Muscle of arm (tissue), 14 donors: ENCODE measurements around the gene REEP3. TPM values are rescaled to one million over a fixed set of nuclear protein-coding genes. Genes with fewer than 3 reads are reported as not detected.
"Not testable (repeated sequence)": the region's sequence is repeated elsewhere in the genome, so short reads cannot be mapped to it uniquely, and the experiment has no call there.

Experiments
- DNase-seq: peaks from one replicate; pipeline ENCODE4 v3.0.0-alpha.2; 2013
- long read RNA-seq, 11 donors: transcript quantifications; one replicate each; lab custom pipeline, GENCODE V29; 2026
- polyA plus RNA-seq, 12 donors: library from polyadenylated mRNA; unstranded; fragments of 120-200 nt; gene quantifications; one replicate each; pipeline ENCODE4 v1.2.1, GENCODE V29; 2013; ENCODE audit not compliant: insufficient read length in 12 of 12

The REEP3 gene
- polyA plus RNA-seq = 10 to 100 TPM in 11 of 12 donors, not detected in 1; 14.3 to 36.2 (median 19.4) TPM
- long read RNA-seq, donor 1, full-length matches to known transcripts = 16 of 29 reads
- long read RNA-seq, donor 1, partial matches to known transcripts = 13 of 29 reads
- long read RNA-seq, donor 1, other reads (novel, unspliced or antisense) = 0 of 29 reads
- long read RNA-seq, donor 2, full-length matches to known transcripts = 3 of 31 reads
- long read RNA-seq, donor 2, partial matches to known transcripts = 28 of 31 reads
- long read RNA-seq, donor 2, other reads (novel, unspliced or antisense) = 0 of 31 reads
- long read RNA-seq, donor 3 = 0 reads
- long read RNA-seq, donor 4, full-length matches to known transcripts = 1 of 1 reads
- long read RNA-seq, donor 4, partial matches to known transcripts = 0 of 1 reads
- long read RNA-seq, donor 4, other reads (novel, unspliced or antisense) = 0 of 1 reads
- long read RNA-seq, donor 5 = 0 reads
- long read RNA-seq, donor 6, full-length matches to known transcripts = 1 of 1 reads
- long read RNA-seq, donor 6, partial matches to known transcripts = 0 of 1 reads
- long read RNA-seq, donor 6, other reads (novel, unspliced or antisense) = 0 of 1 reads
- long read RNA-seq, donor 7, full-length matches to known transcripts = 3 of 8 reads
- long read RNA-seq, donor 7, partial matches to known transcripts = 5 of 8 reads
- long read RNA-seq, donor 7, other reads (novel, unspliced or antisense) = 0 of 8 reads
- long read RNA-seq, donor 8, full-length matches to known transcripts = 3 of 3 reads
- long read RNA-seq, donor 8, partial matches to known transcripts = 0 of 3 reads
- long read RNA-seq, donor 8, other reads (novel, unspliced or antisense) = 0 of 3 reads
- long read RNA-seq, donor 9, full-length matches to known transcripts = 5 of 5 reads
- long read RNA-seq, donor 9, partial matches to known transcripts = 0 of 5 reads
- long read RNA-seq, donor 9, other reads (novel, unspliced or antisense) = 0 of 5 reads
- long read RNA-seq, donor 10, full-length matches to known transcripts = 1 of 1 reads
- long read RNA-seq, donor 10, partial matches to known transcripts = 0 of 1 reads
- long read RNA-seq, donor 10, other reads (novel, unspliced or antisense) = 0 of 1 reads
- long read RNA-seq, donor 11, full-length matches to known transcripts = 4 of 4 reads
- long read RNA-seq, donor 11, partial matches to known transcripts = 0 of 4 reads
- long read RNA-seq, donor 11, other reads (novel, unspliced or antisense) = 0 of 4 reads

GRCh38 chr10:63520500-63521415 lies at the start of gene REEP3:
Gene REEP3 (plus strand): TSS chr10:63521401. CDS start chr10:63521546, 145 bp downstream.
- DNase-seq = peak; percentile 41

GRCh38 chr10:63474488-63474887 lies 46.7 kb upstream of the REEP3 start:
- DNase-seq = no peak

- no peak for DNase-seq
Measured at GRCh38 chr10:63477927-63478326, 43.3 kb upstream of the REEP3 start.

GRCh38 chr10:63478564-63478963 lies 42.6 kb upstream of the REEP3 start:
- no peak for DNase-seq

GRCh38 chr10:63480237-63480636 lies 41.0 kb upstream of the REEP3 start:
- DNase-seq = no peak

GRCh38 chr10:63481815-63482421 lies 39.3 kb upstream of the REEP3 start:
- no peak for DNase-seq

GRCh38 chr10:63483983-63484382 lies 37.2 kb upstream of the REEP3 start:
- DNase-seq = no peak

GRCh38 chr10:63487990-63488389 lies 33.2 kb upstream of the REEP3 start:
- no peak for DNase-seq

- DNase-seq = no peak
Measured at GRCh38 chr10:63489838-63490237, 31.4 kb upstream of the REEP3 start.

GRCh38 chr10:63491588-63492316 lies 29.4 kb upstream of the REEP3 start:
- DNase-seq = peak; percentile 75

GRCh38 chr10:63492317-63492690 lies 28.9 kb upstream of the REEP3 start:
- not testable (repeated sequence) for DNase-seq

- no peak for DNase-seq
Measured at GRCh38 chr10:63493004-63493403, 28.2 kb upstream of the REEP3 start.

GRCh38 chr10:63494951-63495350 lies 26.2 kb upstream of the REEP3 start:
- no peak for DNase-seq

GRCh38 chr10:63496561-63496960 lies 24.6 kb upstream of the REEP3 start:
- DNase-seq = no peak

GRCh38 chr10:63497321-63497720 lies 23.9 kb upstream of the REEP3 start:
- DNase-seq = no peak

- DNase-seq = no peak
Measured at GRCh38 chr10:63498665-63499064, 22.5 kb upstream of the REEP3 start.

- not testable (repeated sequence) for DNase-seq
Measured at GRCh38 chr10:63500551-63500950, 20.6 kb upstream of the REEP3 start.

- no peak for DNase-seq
Measured at GRCh38 chr10:63501954-63502353, 19.2 kb upstream of the REEP3 start.

GRCh38 chr10:63502832-63503231 lies 18.4 kb upstream of the REEP3 start:
- DNase-seq = no peak

- no peak for DNase-seq
Measured at GRCh38 chr10:63503395-63503794, 17.8 kb upstream of the REEP3 start.
